Measurements from ENCODE around the gene GPRASP1.
"Not testable (repeated sequence)": the region's sequence is repeated elsewhere in the genome, so short reads cannot be mapped to it uniquely, and the experiment has no call there.

The GPRASP1 gene

GRCh38 chrX:102651242-102652011 is at the start of gene GPRASP1:
GPRASP1 (plus strand) TSS chrX:102651483; CDS start chrX:102653914, 2,431 bp downstream.
- no peak for DNase-seq (ENCODE audit: low read depth)

- no peak for DNase-seq (ENCODE audit: low read depth)
Observed at GRCh38 chrX:102604327-102604726, 47.0 kb upstream of the GPRASP1 start.

- DNase-seq (ENCODE audit: low read depth): no peak
Observed at GRCh38 chrX:102606115-102606514, 45.2 kb upstream of the GPRASP1 start.

GRCh38 chrX:102610905-102611304 is 40.4 kb upstream of the GPRASP1 start:
- DNase-seq (ENCODE audit: low read depth): no peak

- DNase-seq (ENCODE audit: low read depth): no peak
Observed at GRCh38 chrX:102624105-102624504, 27.2 kb upstream of the GPRASP1 start.

GRCh38 chrX:102627640-102628039 is 23.6 kb upstream of the GPRASP1 start:
- no peak for DNase-seq (ENCODE audit: low read depth)

- no peak for DNase-seq (ENCODE audit: low read depth)
Observed at GRCh38 chrX:102637561-102637960, 13.7 kb upstream of the GPRASP1 start.

GRCh38 chrX:102650903-102651241 is 411 bp upstream of the GPRASP1 start:
- DNase-seq (ENCODE audit: low read depth): no peak

GRCh38 chrX:102652031-102652688 is 877 bp downstream of the GPRASP1 start:
- DNase-seq (ENCODE audit: low read depth): no peak

- no peak for DNase-seq (ENCODE audit: low read depth)
Observed at GRCh38 chrX:102654696-102655095, 3.4 kb downstream of the GPRASP1 start.

- no peak for DNase-seq (ENCODE audit: low read depth)
Observed at GRCh38 chrX:102658556-102658955, 7.3 kb downstream of the GPRASP1 start.

GRCh38 chrX:102659790-102660757 is 8.8 kb downstream of the GPRASP1 start:
- peak; percentile 74 for DNase-seq (ENCODE audit: low read depth)

GRCh38 chrX:102663820-102664219 is 12.5 kb downstream of the GPRASP1 start:
- DNase-seq (ENCODE audit: low read depth): not testable (repeated sequence)

GRCh38 chrX:102667034-102667433 is 15.8 kb downstream of the GPRASP1 start:
- not testable (repeated sequence) for DNase-seq (ENCODE audit: low read depth)

GRCh38 chrX:102669526-102669925 is 18.2 kb downstream of the GPRASP1 start:
- DNase-seq (ENCODE audit: low read depth): no peak

- DNase-seq (ENCODE audit: low read depth): no peak
Observed at GRCh38 chrX:102672856-102673255, 21.6 kb downstream of the GPRASP1 start.

- not testable (repeated sequence) for DNase-seq (ENCODE audit: low read depth)
Observed at GRCh38 chrX:102677479-102677878, 26.2 kb downstream of the GPRASP1 start.

- DNase-seq (ENCODE audit: low read depth): no peak
Observed at GRCh38 chrX:102684772-102685520, 33.7 kb downstream of the GPRASP1 start.

GRCh38 chrX:102694749-102695148 is 43.5 kb downstream of the GPRASP1 start:
- no peak for DNase-seq (ENCODE audit: low read depth)

- DNase-seq (ENCODE audit: low read depth): no peak
Observed at GRCh38 chrX:102696306-102696705, 45.0 kb downstream of the GPRASP1 start.

GRCh38 chrX:102697494-102697893 is 46.2 kb downstream of the GPRASP1 start:
- DNase-seq (ENCODE audit: low read depth): no peak
